Measurements from ENCODE around the gene TBRG4.

TBRG4 gene

DNA sequence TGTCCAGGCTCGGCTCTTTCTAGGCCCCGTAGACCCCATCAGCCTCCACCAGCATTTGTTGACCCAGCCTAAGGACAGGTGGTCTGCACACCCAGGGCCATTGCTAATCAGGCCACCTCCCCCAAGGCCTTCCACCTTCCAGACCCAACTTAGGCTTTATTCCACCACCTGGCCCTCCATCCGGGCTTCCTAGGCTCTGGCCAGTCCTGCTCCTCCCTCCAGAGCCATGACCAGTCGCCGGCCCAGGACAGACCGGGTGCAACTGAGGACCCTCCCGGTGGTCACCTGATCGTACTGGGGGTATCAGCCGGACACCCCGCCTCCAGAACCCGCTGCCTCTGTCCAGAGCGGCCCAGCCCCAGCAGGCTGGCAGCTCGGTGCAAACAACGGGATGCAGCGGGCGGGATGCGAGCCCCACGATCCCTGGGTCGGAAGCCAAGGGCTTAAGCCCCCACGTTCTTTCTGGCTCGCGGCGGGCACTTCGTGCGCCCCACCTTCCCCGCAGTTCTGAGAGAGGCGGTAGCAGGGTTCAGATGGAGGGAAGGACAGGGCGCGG lies 23.3 kb downstream of the TBRG4 start:
- DNase-seq = no peak

DNA sequence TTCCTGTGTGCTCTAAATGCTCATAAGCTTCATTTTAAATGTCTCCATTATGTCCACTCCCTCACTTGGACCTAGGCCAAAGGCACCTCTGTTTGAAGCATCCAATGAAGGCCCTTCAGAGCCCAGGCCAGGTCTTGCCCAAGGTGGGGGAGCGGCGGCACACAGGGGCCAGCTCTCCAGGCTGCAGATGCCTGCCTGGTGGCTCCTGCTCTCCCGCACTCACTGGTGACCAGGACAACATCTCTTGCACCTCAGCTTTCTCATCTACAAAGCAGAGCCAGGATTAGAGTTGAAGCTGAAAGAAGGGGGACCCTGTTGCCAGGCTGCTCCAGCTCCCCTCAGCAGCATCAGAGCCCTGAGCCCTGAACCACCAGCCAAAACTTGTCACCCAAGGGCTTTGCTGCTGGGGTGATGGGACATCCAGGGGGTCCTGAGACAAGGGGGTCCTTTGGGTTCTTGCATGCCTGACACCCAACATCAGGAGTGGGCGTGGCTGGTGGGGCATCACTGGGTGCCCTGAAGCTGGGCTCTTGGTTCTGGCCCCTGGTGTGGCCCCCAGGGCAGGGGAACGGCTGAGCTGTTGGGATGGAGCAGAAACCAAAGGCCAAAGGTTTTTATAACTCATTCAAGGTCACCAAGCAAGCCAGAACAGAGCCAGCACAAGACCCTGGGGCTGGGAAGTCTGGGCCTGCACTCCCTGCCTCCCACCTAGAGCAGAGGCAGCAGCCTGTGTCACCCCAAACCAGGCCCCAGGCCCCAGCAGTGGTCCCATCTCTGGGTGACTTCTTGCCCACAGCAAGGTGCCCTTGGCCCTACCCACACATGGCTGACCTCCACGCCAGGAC lies 24.0 kb downstream of the TBRG4 start:
- DNase-seq = no peak

GRCh38 chr7:45086331-45087065 lies 25.0 kb downstream of the TBRG4 start:
- DNase-seq = no peak

GRCh38 chr7:45085619-45086200 lies 25.8 kb downstream of the TBRG4 start:
- DNase-seq = no peak

GRCh38 chr7:45084901-45085618 lies 26.4 kb downstream of the TBRG4 start:
- no peak for DNase-seq

DNA sequence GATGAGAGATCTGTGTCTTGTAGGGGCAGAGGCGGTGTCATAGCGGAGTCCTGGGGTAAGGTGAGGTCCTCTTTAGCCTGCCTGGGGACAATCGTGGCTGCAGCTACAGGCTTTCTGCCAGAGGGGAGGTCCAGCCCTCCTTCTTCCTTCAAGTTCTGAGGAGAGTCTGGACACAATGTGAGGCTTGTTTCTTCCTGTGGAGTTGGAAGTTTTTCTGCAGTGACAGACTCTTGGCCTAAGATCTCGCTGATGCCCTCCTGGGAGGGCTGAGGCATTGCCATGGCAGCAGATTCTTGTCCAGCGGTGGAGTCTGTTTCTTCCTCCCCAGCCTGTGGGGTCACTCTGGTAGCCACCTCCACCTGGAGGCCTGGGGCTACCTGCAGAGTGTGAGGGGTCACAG lies 27.2 kb downstream of the TBRG4 start:
- no peak for DNase-seq

DNA sequence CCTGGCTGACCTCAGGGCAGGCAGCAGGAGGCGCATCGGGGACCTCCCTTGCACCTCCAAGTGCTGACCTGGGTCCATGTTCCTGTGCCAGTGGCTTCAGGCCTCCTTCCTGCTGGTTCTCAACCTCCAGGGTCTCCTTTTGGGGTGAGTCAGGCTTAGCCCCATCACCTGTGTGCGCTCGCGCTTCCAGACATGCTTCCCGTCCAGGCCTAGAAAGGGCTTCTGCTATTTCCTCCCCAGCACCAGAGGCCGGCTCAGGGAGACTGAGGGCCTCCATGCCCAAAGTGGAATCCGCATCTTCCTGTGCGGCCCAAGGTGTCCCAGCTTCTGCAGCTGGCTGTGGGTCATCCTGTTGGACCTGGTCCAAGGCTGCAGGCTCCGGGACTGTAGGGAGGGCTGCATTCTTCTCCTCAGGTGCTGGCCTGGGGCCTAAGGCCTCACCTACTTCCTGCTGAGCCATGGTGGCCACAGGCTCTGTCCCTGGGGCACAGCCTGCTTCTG lies 28.6 kb downstream of the TBRG4 start:
- no peak for DNase-seq

GRCh38 chr7:45082031-45082830 lies 29.3 kb downstream of the TBRG4 start:
- DNase-seq = no peak

GRCh38 chr7:45081670-45081974 lies 29.9 kb downstream of the TBRG4 start:
- DNase-seq = no peak

DNA sequence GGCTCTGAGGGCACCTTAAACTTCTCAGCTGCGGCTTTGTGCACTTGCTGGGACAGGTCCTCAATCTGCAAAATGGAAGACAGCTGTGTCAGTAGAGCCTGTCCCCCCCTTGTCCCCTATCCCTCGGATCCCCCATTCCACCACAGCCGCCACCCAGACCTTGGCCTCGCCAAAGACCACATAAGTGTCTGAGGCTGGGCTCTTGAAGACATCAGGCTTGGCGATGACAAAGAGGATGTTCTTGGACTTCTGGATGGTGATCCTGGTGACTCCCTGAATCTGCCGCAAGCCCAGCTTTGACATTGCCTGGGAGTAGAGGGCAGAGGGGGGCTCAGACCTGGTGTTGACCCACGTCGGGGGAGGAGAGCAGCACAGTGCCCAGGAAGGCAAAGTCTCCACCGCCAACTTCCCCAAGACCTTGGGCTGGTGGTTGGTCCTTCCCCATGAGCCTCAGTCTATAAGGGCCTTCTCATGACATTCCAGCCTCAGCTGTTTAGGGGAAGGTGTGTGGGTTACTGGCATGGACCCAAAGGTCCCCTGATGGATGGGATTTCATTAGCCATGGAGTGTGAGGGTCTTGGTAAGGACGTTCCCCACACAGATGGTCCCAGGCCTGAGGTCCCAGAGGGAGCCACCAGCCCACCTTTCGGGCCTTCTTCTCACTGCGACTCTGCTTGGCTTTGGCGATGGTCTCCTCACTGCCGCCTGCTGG lies 30.4 kb downstream of the TBRG4 start:
- no peak for DNase-seq

DNA sequence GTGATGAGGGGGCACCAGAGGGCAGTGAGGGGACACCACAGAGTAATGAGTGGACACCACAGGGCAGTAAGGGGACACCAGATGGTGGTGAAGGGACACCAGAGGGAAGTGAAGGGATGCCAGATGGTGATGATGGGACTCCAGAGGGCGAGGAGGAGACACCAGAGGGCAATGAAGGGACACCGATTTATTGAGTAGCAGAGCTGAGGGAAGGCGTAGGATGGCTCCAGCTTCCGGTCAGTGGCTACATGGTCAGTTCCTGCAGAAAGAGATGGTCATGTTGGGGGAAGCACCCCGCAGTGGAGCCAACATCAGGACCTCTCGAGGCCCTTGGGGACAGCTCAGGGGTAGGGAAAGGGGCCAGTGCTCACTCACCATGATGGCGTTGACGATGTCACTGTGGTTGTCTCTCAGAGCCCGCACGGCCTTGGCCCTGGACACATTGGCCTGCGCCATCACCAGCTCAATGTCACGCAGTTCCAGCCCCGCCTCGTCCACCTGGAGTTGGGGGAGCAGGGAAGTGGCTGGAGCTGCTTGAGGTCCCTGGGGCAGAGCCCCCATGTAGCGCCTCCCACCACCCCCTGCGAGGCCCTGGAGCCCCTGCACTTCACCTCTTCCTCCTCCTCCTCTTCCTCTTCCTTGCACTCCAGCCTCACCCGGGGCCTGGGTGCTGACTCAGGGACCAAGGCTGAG lies 31.1 kb downstream of the TBRG4 start:
- DNase-seq = no peak

DNA sequence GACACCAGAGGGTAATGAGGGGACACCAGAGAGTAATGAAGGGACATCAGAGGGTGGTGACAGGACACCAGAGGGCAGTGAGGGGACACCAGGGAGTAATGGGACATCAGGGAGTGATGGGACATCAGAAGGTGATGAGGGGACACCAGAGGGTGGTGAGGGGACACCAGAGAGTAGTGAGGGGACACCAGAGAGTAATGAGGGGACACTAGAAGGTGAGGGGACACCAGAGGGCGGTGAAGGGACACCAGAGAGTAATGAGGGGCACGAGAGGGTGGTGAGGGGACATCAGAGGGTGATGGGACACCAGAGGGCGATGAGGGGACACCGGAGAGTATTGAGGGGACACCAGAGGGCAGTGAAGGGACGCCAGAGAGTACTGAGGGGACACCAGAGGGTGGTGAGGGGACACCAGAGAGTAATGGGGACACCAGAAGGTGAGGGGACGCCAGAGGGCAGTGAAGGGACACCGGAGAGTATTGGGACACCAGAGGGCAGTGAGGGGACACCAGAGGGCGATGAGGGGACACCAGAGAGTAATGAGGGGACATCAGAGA lies 33.3 kb downstream of the TBRG4 start:
- no peak for DNase-seq

DNA sequence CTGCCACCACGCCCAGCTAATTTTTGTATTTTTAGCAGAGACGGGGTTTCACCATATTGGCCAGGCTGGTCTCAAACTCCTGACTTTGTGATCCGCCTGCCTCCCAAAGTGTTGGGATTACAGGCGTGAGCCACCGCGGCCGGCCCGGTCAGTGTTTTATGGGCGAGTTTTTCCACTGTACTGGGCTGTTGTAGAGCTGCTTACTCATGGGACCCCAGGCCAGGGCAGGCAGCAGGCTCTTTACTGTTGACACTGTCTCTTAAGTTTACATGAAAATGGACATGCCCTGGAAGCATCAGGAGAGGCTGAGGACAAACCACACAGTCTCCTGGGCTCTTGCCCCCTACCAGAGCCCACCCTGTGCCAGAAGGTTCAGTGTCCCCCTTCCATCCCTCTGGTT lies 33.9 kb downstream of the TBRG4 start:
- no peak for DNase-seq

DNA sequence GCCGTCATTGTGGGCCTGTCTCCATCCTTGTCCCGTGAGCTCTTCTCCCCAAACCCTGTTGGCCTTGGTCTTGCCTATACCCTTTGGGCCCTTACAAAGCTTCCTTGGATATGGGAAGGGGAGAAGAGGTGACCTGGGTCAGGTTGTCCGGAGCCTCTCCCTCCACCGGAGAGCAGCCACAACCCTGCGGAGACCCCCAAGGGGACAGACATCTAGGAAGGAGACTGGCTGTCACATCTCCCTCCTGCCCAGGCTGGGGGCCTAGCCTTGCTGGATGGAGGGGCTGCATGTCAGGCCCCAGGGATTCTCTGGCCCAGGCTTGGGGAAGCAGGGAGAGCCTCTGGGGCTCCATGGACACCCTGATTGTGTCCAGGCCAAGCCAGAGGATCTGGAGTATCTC lies 34.6 kb downstream of the TBRG4 start:
- no peak for DNase-seq

DNA sequence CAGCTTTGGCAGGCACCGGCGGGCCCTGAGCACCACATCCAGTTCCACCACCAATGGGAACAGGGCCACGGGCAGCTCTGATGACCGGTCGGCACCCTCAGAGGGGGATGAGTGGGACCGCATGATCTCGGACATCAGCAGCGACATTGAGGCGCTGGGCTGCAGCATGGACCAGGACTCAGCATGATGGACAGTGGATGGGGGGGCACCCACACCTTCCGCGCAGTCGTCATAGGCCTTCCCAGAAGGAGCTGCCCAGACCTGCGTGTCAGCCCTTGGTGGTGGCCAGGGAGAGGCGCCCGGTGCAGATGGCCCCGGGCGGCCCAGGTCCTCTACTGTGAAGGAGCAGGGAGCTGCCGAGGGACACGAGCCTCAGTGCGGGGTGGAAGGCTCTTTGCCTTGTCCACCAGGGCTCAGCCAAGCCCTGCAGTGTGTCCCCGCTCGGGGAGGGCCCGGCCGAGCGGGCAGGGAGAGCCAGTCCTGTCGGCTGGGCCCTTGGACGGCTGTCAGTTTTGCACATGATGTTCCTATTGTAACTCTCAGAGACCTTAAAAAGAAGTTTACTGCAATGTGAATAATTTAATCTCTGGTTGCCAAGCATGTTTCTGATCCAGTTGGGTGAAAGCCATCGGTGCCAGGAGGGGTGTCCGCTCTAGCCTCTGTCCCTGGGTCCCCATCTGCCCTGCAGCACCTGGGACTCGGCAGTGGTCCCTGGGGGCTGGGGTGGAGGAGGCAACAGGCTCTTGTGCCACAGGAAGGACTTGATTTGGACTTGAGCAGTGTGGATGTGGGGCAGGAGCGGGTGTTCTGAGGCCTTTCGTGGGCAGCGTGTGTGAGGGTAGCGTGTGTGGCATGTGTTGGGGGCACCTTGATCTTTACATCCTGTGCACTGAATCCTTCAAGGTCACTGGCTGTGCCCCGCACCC lies 35.4 kb downstream of the TBRG4 start:
- no peak for DNase-seq

- DNase-seq = no peak
Observed at GRCh38 chr7:45075355-45075644, 36.2 kb downstream of the TBRG4 start.

DNA sequence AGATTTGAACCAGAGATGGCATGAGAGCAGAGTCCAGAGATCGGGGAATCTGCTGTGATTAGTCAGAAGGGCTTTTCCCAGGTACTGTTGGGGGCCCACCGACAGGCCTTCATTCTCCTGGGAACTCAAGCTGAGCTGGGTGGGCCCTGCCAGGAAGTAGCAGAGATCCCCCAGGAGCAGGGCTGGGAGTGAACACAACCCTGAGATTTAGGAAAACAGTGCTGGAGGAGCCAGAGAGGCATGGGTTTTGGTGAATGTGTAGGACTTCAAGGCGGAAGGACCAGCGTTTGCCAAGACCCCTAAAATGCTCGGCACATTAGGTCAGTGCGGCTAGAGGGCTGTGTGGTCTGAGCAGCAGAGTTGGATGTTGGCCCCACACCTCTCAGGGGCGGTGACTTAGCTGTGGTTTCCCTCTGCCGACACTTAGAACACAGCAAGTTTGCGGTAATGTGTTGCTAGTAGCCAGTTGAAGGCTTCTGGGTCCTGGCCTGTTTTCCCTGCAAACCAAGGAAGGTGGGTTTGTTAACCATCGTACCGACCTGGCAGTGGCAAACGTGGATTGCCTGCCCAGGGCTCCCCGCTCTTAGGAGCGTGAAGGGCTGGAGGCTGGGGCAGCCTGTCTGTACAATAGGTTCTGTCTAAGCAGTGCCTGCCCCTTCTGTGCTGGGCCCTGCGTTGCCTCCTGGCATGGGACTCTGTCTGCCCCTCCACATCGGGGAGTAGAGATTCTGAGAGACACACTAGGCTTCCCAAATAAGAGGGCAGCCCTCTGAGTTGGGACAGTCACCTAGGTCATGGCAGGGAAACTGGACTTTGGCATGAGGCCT lies 36.8 kb downstream of the TBRG4 start:
- DNase-seq = no peak

DNA sequence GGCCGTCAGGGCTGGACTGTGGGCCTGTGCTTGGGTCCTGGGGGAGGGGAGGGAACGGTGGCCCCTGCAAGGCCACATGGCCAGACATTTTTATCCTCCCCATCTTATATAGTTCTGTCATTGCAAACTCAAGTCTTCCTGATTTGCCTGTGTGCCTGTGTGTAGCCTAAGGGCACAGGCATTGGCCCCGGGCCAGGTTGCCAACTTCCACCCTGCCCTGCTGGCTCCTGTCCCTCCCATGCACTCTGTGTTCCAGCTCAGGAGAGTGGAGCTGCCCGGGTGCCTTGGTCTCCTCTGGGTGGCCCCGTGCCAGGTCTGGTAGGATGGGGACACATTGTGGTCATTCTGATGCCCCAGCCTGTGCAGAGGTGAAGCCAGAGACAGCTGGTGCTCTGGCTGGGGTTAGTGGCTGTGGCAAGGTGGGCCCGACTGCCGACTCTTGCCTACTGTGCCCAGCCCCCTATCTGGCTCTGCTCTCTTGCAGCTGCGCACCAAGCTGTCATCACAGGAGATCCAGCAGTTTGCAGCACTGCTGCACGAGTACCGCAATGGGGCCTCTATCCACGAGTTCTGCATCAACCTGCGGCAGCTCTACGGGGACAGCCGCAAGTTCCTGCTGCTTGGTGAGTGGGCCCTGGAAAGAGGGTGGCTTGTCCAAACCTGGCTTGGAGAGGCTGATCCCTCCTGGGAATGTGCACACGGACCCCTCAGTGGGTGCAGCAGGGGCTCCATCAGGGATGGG lies 37.5 kb downstream of the TBRG4 start:
- no peak for DNase-seq

Data from kidney glomerular epithelial cell (primary cell).